ENCODE data around the gene SETD4.
A peak's percentile ranks its signal among the peaks of the same experiment; 100 is the strongest.

The SETD4 gene

GRCh38 chr21:36041910-36042309 lies 18.4 kb downstream of the SETD4 start:
- DNase-seq = no peak

GRCh38 chr21:36040389-36040788 lies 19.9 kb downstream of the SETD4 start:
- DNase-seq = no peak

GRCh38 chr21:36039861-36040260 lies 20.5 kb downstream of the SETD4 start:
- no peak for DNase-seq

- no peak for DNase-seq
Measured at GRCh38 chr21:36038701-36039497, 21.4 kb downstream of the SETD4 start.

GRCh38 chr21:36035381-36035791 lies 24.9 kb downstream of the SETD4 start:
- no peak for DNase-seq

GRCh38 chr21:36034211-36034913 lies 26.0 kb downstream of the SETD4 start:
- DNase-seq = no peak

GRCh38 chr21:36032647-36033406 lies 27.5 kb downstream of the SETD4 start:
- no peak for DNase-seq

- no peak for DNase-seq
Measured at GRCh38 chr21:36030581-36031189, 29.6 kb downstream of the SETD4 start.

GRCh38 chr21:36029309-36029708 lies 31.0 kb downstream of the SETD4 start:
- no peak for DNase-seq

GRCh38 chr21:36028127-36029069 lies 31.9 kb downstream of the SETD4 start:
- DNase-seq = peak; percentile 75

- peak; percentile 14 for DNase-seq
Measured at GRCh38 chr21:36027347-36027746, 33.0 kb downstream of the SETD4 start.

GRCh38 chr21:36024782-36025181 lies 35.5 kb downstream of the SETD4 start:
- DNase-seq = no peak

GRCh38 chr21:36023092-36023480 lies 37.2 kb downstream of the SETD4 start:
- DNase-seq = no peak

GRCh38 chr21:36022427-36023091 lies 37.8 kb downstream of the SETD4 start:
- no peak for DNase-seq

GRCh38 chr21:36021251-36021837 lies 39.0 kb downstream of the SETD4 start:
- peak; percentile 8 for DNase-seq

- no peak for DNase-seq
Measured at GRCh38 chr21:36015045-36015444, 45.3 kb downstream of the SETD4 start.

- no peak for DNase-seq
Measured at GRCh38 chr21:36010801-36011200, 49.5 kb downstream of the SETD4 start.

- DNase-seq = no peak
Measured at GRCh38 chr21:36008505-36008904, 51.8 kb downstream of the SETD4 start.

GRCh38 chr21:36005879-36006400 lies 54.4 kb downstream of the SETD4 start:
- no peak for DNase-seq

- DNase-seq = peak; percentile 13
Measured at GRCh38 chr21:36005018-36005417, 55.3 kb downstream of the SETD4 start.

- no peak for DNase-seq
Measured at GRCh38 chr21:36004441-36004840, 55.9 kb downstream of the SETD4 start.

Measured in RPMI8226 (cell line).